Stimulated activated CD4-positive, alpha-beta T cell treated with anti-CD3 and anti-CD28 coated beads, Interleukin-4, amount 100 ng/mL, for 4 hours (primary cell): ENCODE data around the gene BEST3.
"Not testable (repeated sequence)": the region's sequence is repeated elsewhere in the genome, so short reads cannot be mapped to it uniquely, and the experiment has no call there.

Experiments
- DNase-seq, 2 experiments: peaks; one replicate each; pipeline ENCODE4 v3.0.0-alpha.2; 2020

The BEST3 gene

GRCh38 chr12:69687390-69687789 is 11.7 kb downstream of the BEST3 start:
- no peak for DNase-seq

- no peak for DNase-seq
Observed at GRCh38 chr12:69686731-69687130, 12.4 kb downstream of the BEST3 start.

GRCh38 chr12:69685810-69686209 is 13.3 kb downstream of the BEST3 start:
- DNase-seq: no peak

DNA sequence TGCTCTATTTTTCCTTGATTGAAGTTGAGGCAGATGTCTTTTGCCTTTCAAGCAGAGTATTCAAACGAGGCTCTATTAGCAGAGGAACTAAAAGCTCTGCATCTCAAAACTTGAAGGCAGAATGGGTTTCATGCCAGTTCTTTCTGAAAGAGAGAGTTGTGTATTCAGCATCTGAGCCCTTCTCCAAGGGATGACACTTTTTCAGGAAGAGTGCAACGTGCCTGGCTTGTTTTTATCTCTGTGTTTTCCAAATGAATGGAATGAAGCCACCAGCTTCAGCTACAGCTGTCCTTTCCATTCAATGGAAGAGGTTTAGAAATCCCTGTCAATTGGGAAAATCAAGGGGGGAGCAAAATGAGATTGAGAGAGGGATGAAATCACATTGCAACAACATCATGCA is 14.6 kb downstream of the BEST3 start:
- DNase-seq: no peak

DNA sequence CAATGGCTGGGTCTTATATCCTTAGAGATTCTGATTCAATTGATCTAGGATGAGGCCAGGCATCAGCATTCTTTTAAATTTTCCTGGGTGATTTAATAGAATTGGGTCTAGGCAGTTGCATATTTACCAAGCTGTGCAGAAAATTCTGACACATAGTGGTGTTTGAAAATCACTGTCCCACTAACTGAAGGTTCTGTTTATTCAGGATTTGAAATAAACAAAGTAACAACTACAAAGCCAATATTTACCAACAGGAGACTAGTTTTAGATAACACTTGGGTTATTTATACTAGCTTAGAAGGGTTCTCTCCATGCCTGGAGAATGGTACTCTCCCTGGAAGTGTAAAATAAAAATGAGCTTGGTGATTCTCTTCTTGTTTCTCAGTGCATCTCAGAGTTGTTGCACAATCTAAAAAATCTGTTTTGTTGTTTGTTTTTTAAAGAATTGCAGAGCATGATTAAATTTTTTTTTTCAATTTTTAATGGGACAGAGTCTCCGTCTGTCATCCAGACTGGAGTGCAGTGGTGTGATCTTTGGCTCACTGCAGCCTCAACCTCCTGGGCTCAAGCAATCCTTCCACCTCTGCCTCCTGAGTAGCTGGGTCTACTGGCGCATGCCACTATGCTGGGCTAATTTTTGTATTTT is 16.9 kb downstream of the BEST3 start:
- DNase-seq: no peak

- no peak for DNase-seq
Observed at GRCh38 chr12:69679119-69679518, 20.0 kb downstream of the BEST3 start.

- no peak for DNase-seq
Observed at GRCh38 chr12:69676257-69677012, 22.7 kb downstream of the BEST3 start.

DNA sequence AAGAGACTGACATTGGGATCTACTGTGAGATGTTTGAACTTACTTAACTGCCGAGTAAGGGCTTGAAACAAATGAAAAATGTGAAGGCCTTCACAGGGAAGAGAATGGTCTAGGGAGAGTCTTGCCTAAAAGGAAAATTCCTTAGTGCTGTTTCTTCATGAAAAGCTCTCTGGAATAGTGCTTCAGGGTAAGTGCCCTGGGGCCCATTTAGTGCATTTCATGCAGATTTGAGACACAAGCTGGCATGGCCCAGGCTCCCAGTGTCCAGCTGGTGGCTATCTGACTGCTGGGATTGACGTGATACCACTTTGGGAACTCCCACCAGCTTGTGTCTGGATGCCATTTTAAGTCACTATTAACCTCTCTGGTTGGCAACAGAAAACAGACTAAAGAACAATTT is 26.9 kb downstream of the BEST3 start:
- DNase-seq: no peak

- DNase-seq: no peak
Observed at GRCh38 chr12:69671597-69671996, 27.5 kb downstream of the BEST3 start.

GRCh38 chr12:69666798-69667197 is 32.3 kb downstream of the BEST3 start:
- no peak for DNase-seq

DNA sequence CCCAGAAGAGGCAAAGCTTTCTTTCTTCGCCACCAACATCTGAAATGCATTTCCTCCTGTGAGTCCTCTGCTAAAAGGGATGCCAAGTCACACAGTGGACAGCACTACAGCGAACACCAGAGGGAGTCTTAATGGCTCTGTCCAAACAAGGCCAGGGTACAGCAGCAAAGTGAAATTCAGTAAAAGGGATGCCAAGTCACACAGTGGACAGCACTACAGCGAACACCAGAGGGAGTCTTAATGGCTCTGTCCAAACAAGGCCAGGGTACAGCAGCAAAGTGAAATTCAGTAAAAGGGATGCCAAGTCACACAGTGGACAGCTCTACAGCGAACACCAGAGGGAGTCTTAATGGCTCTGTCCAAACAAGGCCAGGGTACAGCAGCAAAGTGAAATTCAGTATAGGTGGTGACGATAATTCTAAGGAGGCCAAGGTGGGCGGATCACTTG is 34.1 kb downstream of the BEST3 start:
- DNase-seq: not testable (repeated sequence)

DNA sequence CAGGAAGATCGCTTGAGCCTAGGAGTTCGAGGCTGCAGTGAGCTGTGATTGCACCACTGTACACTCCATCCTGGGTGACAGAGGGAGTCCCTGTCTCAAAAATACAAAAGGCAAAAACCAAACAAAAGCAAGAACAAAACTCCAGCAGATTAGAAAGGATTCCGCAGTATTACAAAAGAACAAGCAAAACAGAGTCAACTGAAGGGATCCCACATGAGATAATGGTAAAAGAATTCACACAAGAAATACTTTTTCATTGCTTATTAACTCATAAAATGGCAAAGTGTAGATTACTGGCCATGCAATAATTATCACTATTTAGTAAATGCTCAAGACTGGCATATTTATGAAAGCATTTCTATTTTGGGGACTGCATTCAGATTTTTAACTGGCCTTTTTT is 35.4 kb downstream of the BEST3 start:
- no peak for DNase-seq

- no peak for DNase-seq
Observed at GRCh38 chr12:69662764-69663163, 36.3 kb downstream of the BEST3 start.

DNA sequence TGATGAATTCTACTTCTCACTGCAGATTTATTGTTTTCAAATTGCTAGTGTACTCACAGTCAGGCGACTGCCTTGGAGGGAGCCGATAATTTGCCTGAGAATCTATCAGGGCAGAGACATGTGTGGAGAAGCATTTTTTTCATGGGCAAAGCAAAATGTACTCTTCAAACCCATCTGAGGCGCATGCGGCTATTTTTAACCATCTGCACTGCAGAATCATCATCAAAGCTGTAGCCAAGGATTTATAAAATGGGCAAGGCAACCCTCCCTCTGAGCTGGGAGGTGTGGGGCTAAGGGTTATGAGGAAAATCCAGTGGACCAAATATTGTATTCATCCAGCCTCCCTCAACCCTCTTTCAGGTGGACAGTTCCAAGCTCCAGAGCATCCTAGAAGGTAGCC is 37.7 kb downstream of the BEST3 start:
- DNase-seq: no peak

DNA sequence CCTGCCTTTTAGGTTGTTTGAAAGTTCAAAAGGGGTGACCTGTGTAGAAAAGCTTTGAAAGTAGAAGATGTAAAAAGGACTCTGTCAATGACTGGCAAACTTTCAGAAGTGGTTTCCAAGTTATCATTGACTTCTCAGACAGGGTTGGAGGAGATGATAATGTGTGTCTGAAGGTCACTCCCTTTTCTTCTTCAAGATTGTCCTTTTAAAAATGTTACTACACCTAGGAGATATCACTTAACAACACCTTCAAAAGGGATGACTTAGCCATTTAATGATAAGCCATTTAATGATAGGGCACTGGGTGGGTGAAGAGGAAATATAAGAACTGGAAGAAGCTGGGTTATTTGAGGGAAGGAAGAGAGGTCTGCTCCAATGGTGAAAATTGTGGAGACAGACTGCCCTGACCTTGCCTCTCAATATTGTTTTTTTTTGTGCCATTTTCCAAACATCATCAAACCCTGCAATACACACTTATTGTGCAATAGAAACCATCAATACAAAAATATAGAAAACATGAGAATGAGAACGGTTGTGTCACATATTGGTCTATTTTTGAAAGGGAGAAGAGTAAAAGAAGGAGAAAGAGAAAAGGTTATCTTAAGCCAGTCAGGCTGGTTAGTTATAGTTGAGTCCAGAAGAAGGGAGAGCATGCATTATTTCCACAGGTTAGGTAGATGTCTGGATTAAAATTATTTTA is 38.8 kb downstream of the BEST3 start:
- DNase-seq: no peak

GRCh38 chr12:69658203-69658602 is 40.9 kb downstream of the BEST3 start:
- no peak for DNase-seq

DNA sequence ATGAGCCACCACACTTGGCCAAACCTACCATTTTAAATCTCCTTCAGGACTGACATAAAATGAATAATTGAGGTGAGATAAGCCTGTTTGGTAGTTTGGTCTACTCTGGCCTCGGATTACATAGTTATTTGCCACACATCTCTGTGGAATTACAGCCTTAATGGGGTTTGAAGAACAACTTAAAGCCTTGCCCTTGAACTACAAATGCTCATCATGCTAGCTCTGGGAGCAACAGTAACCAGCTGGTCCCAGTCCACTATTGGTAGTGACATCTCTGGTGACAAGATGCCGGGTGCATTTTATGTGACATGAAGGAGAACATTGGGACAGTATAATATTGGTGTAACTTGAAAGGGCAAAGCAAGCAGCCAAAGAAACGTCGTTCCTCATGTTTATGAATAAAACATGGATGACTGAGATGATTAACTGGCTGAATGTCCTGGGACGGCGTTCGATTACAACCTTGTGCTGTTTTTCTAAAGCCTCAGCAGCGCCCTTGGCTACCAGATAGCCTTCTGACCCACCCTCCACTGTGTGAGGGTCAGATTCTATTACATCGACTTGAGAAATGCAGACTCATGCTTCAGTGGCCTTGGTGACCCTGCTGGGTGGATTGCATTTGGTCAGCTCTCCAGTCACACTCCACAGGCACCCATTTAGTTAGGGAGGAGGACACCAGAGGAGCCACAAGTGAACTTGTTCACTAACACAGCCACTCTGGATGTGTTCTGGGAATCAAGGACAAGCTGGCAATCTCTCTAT is 41.5 kb downstream of the BEST3 start:
- no peak for DNase-seq

DNA sequence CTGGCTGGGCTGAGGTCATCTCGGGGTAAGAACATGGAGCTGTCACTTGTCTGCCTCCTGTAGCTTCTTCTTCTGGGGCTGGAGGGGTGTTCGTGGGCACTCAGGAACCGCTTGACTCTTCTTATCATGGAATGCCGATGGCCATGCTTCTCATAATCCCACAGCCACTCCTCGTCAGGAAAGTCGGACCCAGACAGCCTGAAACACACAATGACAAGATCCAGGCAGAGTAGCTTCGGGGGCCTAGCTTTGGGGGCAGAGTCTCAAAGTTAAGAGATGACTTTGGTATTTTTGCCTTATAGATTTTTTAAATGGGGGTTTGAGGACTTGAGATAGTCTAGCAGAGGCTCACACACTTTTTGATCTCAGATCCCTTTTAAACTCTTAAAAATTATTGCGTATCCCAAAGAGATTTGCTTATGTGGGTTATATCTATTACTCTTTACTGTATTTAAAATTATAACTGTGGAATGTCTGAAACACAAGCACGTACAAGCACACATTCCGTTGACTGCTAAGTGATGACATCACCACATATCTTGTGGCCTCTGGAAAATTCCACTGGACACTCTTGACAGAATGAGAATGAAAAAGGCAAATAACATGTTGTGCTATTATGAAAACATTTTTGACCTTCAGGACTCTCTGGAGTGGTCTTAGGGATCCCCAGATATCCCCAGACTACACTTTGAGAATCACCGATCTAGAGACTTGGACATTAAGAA is 43.3 kb downstream of the BEST3 start:
- no peak for DNase-seq

DNA sequence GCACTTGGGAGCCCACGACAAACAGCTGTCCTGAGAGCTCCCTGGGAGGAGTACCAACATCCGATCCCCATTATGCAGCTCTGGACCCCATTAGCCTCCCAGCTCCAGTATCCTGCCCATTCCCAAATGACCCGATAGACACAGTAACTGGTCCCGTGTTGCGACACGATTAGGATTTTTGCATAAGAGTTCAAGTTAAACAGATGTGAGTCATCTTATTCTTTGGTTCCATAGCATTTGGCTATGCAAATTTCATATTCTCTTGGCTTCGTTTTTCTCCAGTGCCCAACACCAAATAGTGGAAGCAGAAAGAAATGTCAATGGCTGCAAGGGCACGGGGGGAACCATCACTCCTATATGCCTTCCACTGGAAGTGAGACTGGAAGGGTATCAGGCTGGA is 45.4 kb downstream of the BEST3 start:
- no peak for DNase-seq

GRCh38 chr12:69651922-69652321 is 47.2 kb downstream of the BEST3 start:
- DNase-seq: no peak

DNA sequence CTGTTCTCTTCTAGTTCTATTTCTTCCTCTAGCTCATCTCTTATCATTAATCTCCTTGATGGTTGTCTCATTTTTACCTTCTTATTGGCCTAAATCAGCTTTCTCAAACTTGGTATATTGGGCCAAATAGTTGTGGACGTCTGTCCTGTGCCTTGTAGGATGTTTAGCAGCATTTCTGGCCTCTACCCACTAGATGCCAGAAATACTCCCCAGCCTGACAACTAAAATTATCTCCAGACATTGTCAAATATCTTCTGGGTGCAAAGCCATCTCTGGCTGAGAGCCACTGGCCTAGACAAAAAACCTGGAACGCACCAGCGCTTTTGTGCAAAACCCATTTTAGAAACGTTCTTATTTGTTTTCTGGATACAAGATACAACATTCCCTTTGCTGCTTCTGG is 49.6 kb downstream of the BEST3 start:
- no peak for DNase-seq

DNA sequence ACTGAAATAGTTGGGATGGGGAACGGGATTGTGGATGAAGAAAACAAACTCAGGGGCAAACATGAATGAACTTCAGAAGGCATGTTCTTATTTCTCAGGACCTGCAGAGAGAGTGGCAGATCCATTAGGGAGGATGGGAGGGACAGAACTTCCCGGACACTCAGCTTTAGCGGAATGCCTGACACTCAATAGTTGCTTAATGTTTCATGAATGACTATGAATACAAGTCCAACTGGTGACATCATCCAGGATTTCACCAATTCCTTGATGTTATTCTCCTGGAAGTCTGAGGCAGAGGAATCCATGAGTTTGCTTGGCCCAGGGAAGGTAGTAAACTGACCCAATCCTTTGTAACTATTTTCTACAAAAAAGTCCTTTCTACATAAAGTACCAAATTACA is 50.6 kb downstream of the BEST3 start:
- no peak for DNase-seq

GRCh38 chr12:69647178-69647577 is 51.9 kb downstream of the BEST3 start:
- no peak for DNase-seq
